ENCODE results near the gene DRAM1.

- TF ChIP-seq GATA2 (IDR thresholded peaks at IDR 0.05; ENCODE audit: low read depth, low read length) (no peak), GATA3 (IDR thresholded peaks at IDR 0.05; ENCODE audit: low read depth, low read length) (no peak)
These were observed 952 bp downstream of the DRAM1 start for GRCh38 chr12:101878243-101878821.

Data from SH-SY5Y (cell line).